T47D (cell line): Measurements from ENCODE around the gene ARHGEF33.

Source experiments
- DNase-seq, 2 experiments: peaks; one replicate each; pipeline versions ENCODE4 v3.0.0 to v3.0.0-alpha.2; 2011 to 2012; ENCODE audit warnings: low read depth in 1 of 2, low spot score in 1 of 2
- JUND ChIP-seq: IDR thresholded peaks from 2 replicates; pipeline ENCODE4 v1.6.1; 2012; ENCODE audit warnings: low read depth
- in situ Hi-C: cut with HindIII; loops from 2 replicates; pipeline ENCODE4 v1.10.0; 2016; ENCODE audit warnings: low sequenced_read_pairs, low pct_unique_long_range_greater_than_20kb

The ARHGEF33 gene

DNA sequence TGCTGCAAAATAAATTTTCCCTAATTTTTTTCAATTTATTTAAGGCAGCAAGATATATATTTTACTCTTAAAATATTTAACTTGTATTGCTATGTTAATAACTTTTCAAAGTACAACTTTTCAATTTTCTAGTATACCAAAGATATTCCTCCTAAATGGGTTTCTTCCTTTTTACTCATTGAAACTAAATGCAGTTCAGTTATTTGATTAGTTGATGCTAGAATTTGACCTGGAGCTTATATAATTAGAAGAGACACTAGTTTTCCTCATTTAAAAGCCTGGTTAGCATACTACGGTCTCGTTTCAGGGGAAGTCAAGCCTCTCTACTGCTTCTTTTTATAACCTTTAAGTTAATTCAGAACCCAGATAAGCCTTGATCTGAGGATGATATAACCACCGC is at the start of gene ARHGEF33:
Gene ARHGEF33 (plus strand): TSS at position 301 of the 400 bp plus-strand sequence. CDS start 29,573 bp downstream, outside the sequence.
- no peak for TF ChIP-seq JUND
- DNase-seq = no peak
- in situ Hi-C loops = no loop called here

DNA sequence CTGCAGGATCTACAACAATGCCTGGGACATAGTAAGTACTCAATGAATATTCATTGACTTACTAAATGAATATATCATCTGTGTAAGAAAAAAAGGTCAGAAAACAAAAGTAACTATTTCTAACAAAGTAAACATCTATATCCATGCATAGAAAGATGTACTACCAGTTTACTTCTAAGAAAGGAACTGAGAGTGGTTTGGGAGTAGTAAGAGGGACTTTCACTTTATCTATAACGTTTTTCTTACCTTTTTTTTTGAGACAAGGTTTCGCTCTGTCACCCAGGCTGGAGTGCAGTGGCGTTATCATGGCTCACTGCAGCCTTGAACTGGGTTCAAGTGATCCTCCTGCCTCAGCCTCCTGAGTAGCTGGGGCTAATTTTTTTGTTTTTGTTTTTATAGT is 39.6 kb upstream of the ARHGEF33 start:
- DNase-seq = no peak
- in situ Hi-C loops = no loop called here
- no peak for TF ChIP-seq JUND

DNA sequence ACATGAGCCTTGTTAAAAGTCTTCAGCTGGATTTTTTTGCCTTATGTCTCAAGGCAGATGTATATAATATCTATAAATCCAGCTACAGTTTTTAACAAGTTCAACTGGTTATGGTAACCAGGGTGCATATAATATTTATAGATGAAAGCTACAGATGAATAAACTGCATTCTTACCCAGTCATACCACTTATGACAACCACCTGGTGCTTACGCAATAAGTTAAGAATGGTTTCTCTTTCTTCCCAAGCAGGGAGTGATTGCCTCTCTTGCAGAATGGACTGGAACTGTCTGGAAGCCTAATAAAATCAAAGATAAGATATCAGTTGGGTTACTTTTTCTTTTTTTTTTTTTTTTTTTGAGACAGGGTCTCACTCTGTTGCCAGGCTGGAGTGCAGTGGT is 33.5 kb upstream of the ARHGEF33 start:
- no peak for TF ChIP-seq JUND
- in situ Hi-C loops = no loop called here
- DNase-seq = peak in 1 of 2 experiments; percentile 44

DNA sequence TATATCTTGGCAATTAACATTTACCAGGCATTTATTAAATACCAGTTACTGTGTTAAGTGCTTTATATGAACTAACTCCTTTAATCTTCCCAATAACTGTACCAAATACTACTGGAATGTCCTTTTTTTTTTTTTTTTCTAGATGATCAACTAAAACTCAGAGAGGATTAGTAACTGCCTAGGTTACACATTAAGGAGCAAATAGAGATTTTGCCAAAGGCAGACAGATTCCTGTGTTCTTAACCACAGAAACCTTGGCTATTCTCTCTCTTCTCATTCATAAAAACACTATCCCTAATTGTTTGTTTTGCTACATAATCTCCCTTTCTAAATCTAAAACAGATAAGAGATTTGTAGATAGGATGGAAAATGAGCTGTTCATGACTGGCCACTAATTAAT is 27.2 kb upstream of the ARHGEF33 start:
- DNase-seq = no peak
- TF ChIP-seq JUND = no peak
- in situ Hi-C loops = no loop called here

DNA sequence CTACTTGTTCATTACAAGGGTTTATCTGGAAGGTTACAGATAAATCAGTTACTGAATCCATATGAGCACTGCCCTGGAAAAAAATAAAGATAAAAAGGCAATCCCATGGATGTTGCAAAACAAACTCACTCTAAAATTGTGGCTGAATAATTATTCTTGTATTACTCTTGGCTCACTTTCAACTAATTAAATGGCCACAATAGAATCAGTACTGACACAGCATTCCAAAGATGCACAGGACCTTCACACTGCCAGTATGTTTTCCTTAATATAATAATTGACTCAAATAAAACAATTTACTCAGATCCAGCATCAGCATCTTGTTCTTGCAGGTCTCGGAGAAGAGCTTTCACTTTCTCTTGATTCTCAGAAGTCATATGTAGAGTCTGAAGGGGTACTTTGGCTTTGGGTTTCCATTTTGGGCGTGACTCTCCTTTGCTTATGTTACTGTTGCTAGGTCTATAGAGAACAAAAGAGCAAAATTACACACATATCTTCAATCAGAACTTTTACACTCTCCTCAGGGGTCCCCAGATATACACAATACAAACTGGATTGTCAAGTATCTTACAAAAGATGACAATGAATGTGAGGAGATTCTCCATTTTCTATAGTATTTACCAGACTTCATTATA is 26.5 kb upstream of the ARHGEF33 start:
- TF ChIP-seq JUND = no peak
- in situ Hi-C loops = no loop called here
- no peak for DNase-seq

DNA sequence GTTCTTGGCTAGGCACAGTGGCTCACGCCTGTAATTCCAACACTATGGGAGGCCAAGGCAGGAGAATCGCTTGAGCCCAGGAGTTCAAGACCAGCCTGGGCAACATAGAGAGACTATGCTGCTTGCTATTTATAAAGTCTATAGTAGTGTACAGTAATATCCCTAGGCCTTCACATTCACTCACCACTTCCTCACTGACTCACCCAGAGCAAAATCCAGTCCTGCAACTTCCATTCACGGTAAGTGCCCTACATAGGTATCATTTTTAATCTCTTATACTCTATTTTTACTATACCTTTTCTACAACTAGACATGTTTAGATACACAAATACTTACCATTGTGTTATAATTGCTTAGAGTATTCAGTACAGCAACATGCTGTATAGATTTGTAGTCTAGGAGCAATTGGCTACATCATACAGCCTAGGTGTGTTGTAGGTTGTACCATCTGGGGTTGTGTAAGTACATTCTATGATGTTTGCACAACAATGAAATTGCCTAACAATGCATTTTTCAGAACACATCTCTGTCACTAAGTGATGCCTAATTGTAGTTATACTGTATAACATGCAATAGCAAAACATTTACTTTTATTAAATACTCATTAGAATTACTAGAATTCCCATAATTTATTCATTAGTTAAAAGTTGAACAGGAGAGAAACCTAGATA is 22.8 kb upstream of the ARHGEF33 start:
- DNase-seq = peak in 1 of 2 experiments; percentile 19
- in situ Hi-C loops = no loop called here
- no peak for TF ChIP-seq JUND

DNA sequence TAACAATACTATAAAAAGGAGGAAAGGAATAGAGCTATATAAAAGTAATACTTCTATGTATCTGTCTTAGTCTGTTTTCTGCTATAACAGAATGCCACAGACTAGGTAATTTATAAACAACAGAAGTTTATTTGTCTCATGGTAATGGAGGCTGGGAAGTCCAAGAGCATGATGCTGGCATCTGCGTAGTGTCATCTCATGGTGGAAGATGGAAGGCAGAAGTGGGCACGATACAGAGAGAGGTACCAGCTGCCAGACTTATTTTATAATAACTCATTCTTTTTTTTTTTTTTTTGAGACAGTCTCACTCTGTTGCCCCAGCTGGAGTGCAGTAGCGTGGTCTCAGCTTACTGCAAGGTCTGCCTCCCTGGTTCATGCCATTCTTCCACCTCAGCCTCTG is 18.2 kb upstream of the ARHGEF33 start:
- no peak for TF ChIP-seq JUND
- DNase-seq = no peak
- in situ Hi-C loops = no loop called here

DNA sequence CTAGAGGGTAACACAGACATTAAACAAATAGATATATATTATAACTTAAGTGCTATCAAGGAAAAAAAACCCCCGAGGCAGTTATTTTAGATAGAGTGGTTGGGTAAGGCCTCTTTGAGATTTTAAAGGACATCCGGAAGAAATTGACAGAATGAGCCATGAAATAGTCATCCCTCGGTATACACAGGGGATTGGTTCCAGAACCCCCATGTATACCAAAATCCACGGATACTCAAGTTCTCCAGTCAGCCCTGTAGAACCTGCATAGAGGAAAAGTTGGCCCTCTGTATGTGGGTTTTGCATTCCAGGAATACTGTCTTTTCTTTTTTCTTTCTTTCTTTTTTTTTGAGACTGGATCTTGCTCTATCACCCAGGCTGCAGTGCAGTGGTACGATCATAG is 15.9 kb upstream of the ARHGEF33 start:
- DNase-seq = no peak
- no peak for TF ChIP-seq JUND
- in situ Hi-C loops = no loop called here

DNA sequence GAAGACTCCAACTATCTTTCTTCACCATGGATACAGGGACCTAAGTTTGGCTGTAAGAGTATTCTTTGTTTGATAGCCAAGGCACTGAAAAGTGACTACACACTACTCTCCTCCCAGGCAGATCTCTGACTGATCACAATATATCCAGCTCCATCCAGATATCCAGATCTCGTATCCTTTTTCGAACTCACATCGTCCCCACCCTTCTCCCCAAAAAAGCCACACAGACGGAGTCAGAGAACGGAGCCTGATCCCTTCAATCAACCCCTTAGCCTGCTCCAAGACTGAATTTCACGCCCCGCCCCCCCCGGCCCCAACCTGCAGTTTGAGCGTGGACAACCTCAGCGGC is 14.5 kb upstream of the ARHGEF33 start:
- in situ Hi-C loops = no loop called here
- no peak for DNase-seq
- TF ChIP-seq JUND = no peak

DNA sequence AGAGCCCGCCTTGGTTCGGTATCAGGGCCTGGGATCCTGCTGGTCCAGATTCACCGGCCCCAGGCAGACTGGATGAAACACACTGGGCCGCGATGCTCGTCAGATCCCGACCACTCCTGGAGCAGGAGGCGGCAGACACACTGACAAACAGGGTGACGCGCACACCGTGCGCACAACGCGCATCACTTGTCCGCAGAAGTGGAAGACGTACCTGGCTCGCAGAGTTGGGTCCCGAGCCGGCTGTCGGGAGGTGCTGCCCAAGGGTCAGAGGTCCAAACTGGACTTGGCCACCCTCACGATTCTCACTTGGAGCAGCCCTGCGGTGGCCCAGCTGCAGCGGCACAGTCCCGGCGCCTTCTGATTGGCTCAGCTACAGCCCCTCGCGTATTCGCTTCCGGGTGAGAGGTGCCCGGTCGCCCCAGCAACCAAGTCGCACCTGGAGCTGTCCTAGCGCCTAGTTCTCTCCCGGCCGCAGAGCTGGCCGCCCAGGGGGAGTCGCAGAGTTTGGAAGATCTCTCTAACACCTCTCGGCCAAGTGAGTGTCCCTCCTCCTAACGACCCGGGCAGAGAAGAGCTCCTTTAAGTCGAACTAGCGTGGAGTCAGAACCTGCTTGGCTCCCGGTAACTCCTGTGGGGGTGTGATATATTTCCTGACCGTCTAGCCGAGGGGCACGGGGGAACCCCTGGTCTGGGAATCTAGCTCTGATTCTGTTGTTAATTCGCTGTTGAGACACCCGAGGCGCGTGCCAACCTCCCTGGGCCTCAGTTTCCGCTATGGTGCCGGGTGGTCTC is 13.9 kb upstream of the ARHGEF33 start, which contains the start of the genes DHX57 and MORN2:
Gene DHX57 (minus strand): TSS at position 359 of the 792 bp plus-strand sequence. CDS start 7,529 bp downstream, outside the sequence.
Gene MORN2 (plus strand): TSS at position 401 of the 792 bp plus-strand sequence.
- peak; percentile 84 to 87 for DNase-seq
- TF ChIP-seq JUND = no peak

DNA sequence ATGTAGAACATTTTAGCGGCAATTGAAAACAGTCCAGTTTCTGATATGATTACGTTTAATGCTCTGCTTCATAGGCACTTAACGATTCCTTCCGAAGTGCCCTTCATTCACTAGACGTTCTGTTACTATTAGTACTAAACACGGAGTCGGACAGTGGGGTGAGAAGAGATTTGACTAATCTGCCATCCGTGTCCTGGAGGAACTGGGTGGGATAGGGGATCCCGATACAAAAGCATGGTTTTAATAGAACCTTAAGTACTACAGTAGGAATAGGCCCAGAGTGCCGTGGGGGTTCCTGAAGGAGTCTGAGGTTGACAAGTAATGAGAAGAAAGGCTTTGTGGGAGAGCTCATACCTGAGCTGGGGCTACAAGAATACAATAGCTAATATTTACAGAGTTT is 13.3 kb upstream of the ARHGEF33 start:
- TF ChIP-seq JUND = no peak
- DNase-seq = no peak
- in situ Hi-C loops = no loop called here

More for the DNA sequence above, 13.9 kb upstream of the ARHGEF33 start, which contains the start of the genes DHX57 and MORN2:
- in situ Hi-C loops = no loop called here

DNA sequence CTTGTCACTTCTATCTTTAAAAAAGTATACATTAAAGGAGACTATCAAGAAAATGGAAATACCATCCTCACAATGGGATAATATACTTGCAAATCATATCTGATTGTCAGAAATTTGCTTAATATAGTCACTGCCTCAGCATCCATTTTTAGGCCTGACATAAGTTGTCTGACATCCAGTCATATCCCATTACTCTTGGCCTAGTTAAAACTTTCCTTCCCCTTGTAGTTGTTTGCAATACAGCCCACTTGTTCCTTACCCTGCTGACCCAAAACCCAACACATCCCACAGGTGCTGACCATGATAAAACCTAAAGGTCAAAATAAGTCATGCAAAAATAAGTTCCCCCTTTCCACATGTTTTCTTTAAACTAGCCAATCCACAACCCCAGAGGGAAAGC is 3.6 kb upstream of the ARHGEF33 start:
- no peak for DNase-seq
- in situ Hi-C loops = no loop called here
- no peak for TF ChIP-seq JUND

DNA sequence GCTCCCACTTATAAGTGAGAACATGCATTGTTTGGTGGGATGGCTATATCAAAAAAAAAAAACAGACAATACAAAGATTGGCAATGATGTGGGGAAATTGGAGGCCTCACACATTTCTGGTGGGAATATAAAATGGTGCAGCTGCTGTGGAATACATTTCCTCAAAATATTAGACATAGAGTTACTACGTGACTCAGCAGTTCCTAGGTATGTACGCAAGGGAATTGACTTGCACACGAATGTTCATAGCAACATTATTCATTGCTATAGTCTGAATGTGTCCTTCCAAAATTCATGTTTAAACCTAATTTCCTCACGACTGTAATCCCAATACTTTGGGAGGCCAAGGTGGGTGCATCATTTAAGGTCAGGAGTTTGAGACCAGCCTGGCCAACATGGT is 2.3 kb upstream of the ARHGEF33 start:
- no peak for DNase-seq
- in situ Hi-C loops = no loop called here
- no peak for TF ChIP-seq JUND
